ENCODE measurements around the gene NR3C1.

Gene NR3C1

DNA sequence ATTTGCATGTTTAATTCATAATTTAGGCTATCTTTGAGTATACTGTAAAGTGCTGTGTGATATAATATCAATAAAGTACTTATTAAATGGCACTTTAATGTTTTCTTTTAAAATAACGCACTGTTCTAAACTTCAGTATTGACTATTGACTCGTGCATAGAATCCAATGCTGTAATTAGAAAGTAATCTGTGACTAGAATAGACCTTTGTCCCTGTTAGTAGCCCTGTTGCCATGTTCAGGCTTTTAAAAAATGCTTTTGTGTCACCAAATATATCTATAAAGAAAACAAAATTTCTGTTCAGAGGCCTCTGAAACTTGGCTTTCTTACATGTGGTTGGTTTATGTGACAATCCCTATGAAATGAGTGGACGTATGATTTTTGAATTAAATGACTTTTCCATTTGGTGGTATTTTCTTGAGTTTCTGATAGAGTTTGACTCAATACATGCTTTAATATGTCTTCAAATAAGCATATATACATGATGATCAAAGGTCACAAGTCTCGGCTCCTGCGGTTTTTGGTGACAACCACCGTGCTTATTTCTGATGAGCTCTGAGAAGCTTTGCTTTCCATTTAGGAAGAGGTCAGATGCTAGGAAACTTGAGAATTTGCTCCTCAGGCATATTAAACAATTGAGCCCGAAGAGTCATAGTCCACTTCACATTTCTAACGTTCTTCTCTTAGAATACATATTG, 174.7 kb downstream of the NR3C1 start:
- no peak for DNase-seq
